B cell (primary cell): ENCODE data around the gene CEP63.

ENCODE experiments used
- CTCF ChIP-seq: fragments of 200-600 bp; IDR thresholded peaks from one replicate; pipeline ENCODE4 v1.8.0; 2022; ENCODE audit warnings: antibody characterized with exemption, mild to moderate bottlenecking
- EZH2 ChIP-seq: IDR thresholded peaks from 2 replicates; pipeline ENCODE4 v1.6.1; 2012; ENCODE audit warnings: borderline replicate concordance, low read depth, mild to moderate bottlenecking, moderate library complexity, low read length; ENCODE audit not compliant: insufficient read depth, poor library complexity, severe bottlenecking

GRCh38 chr3:134446800-134447199 lies 39.1 kb upstream of the CEP63 start:
- no peak for TF ChIP-seq CTCF
- TF ChIP-seq EZH2: no peak
